ENCODE measurements around the gene GLT8D2.
A peak's percentile ranks its signal among the peaks of the same experiment; 100 is the strongest.

GLT8D2 gene

DNA sequence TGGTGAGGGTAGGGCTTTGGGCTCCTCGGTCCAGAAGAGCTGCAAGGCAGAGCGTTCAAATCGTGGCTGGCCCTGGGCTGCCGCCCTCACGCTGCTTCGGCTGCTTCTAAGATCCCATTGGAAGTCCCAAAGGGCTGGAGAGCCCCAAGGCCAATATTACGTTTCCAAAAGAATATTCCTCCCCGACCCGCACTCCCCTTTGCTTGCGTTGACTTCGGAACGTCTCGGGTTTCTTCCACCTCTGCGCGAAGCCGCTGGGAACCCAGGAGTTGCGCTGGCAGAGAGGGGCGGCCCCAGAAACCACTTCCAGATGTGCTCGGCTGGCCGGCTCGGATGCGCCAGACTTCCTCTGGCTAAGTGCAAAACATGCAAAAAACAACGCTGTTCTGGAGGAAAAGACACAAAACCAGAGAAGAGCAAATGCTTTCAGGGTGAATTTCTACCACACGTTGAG lies at the start of gene GLT8D2:
GLT8D2 (minus strand) TSS at position 285 of the 454 bp plus-strand sequence. CDS start 30,539 bp downstream, outside the sequence.
- DNase-seq (ENCODE audit: low spot score), result no peak

GRCh38 chr12:104097954-104098353 lies 48.0 kb upstream of the GLT8D2 start:
- DNase-seq (ENCODE audit: low spot score), result no peak

- no peak for DNase-seq (ENCODE audit: low spot score)
Measured at GRCh38 chr12:104095289-104095688, 45.3 kb upstream of the GLT8D2 start.

DNA sequence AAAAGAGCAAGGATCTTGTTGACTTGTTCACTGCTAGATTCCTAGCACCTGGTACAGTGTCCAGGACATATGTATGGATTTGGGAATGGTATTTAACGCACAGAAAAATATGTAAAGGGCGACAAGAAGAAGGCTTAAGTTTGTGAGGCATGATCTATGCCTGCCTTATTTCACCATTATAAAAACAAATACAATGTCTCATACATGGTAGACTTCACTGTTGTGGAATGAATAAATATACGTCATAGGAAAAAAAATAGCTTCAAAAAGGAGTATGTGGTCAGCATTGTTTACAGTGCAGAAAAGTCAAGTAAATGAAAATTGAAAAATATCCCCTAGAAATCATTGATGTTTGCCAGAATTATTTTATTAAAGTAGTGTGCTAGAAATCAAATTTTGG lies 44.3 kb upstream of the GLT8D2 start:
- no peak for DNase-seq (ENCODE audit: low spot score)

GRCh38 chr12:104091136-104091535 lies 41.1 kb upstream of the GLT8D2 start:
- no peak for DNase-seq (ENCODE audit: low spot score)

- DNase-seq (ENCODE audit: low spot score), result no peak
Measured at GRCh38 chr12:104090685-104091084, 40.7 kb upstream of the GLT8D2 start.

GRCh38 chr12:104083769-104084475 lies 33.9 kb upstream of the GLT8D2 start:
- DNase-seq (ENCODE audit: low spot score), result no peak

DNA sequence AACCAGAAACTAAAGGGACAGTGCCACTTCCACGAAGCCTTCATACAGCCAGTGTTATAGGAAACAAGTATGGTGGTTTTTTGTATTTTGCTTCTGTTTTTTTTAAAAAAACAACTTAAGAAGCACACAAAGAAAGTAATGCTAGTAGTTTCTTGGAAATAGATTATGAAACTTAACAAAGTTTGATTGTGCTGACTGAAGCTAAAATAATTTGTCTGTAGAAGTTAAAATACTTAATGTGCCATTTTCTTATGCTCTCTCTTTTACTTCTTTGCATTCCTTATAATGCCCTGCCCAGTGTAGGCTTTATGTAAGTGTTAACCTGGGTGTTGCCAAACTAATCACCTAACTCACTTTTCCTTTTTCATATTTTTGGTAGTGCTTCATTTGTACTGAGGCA lies 30.8 kb upstream of the GLT8D2 start:
- no peak for DNase-seq (ENCODE audit: low spot score)

DNA sequence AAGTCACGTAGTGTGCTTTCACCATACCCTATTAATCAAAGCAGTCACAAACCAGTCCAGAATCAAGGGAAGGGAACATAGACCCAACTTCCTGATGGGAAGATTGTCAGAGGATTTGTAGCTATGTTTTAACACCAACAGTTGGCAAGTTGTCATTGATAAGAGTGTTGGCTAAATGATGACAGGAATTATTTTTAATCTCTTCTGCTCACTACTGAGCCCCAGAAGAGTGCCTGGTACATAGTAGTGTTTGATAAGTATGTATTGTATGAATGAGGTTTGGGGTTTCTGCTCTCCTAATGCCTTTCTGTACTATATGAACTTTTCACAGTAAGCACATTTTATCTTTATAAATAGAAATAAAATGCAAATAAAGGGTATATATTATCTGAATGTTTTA lies 29.0 kb upstream of the GLT8D2 start:
- no peak for DNase-seq (ENCODE audit: low spot score)

DNA sequence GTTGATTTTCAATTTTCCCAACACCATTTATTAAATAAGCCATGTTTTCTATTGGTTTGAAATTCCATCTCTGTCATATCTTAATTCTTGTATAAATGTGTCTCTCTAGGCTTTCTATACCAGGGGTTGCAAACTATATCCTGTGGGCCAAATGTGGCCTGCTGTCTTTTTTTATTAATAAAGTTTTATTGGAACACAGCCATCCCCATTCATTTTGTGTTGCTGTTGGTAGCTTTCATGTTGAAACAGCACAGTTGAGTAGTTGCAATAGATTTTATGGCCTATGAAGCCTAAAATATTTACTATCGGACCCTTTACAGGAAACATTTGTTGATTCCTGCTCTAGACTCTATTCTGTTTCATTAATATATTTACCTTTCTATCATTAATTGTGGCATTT lies 23.7 kb upstream of the GLT8D2 start:
- DNase-seq (ENCODE audit: low spot score), result no peak

DNA sequence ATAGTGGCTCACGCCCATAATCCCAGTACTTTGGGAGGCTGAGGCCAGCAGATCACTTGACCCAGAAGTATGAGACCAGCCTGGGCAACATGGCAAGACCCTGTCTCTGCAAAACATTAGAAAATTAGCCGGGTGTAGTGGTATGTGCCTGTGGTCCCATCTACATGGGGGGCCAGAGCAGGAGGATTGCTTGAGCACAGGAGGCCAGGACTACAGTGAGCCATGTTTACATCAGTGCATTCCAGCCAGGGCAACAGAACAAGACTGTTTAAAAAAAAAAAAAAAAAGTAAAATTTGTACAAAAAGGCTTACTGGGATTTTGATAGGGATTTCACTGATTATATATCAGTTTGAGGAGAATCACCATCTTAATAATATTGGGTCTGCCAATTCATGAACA lies 22.1 kb upstream of the GLT8D2 start:
- no peak for DNase-seq (ENCODE audit: low spot score)

GRCh38 chr12:104064842-104065427 lies 14.9 kb upstream of the GLT8D2 start:
- DNase-seq (ENCODE audit: low spot score), result no peak

DNA sequence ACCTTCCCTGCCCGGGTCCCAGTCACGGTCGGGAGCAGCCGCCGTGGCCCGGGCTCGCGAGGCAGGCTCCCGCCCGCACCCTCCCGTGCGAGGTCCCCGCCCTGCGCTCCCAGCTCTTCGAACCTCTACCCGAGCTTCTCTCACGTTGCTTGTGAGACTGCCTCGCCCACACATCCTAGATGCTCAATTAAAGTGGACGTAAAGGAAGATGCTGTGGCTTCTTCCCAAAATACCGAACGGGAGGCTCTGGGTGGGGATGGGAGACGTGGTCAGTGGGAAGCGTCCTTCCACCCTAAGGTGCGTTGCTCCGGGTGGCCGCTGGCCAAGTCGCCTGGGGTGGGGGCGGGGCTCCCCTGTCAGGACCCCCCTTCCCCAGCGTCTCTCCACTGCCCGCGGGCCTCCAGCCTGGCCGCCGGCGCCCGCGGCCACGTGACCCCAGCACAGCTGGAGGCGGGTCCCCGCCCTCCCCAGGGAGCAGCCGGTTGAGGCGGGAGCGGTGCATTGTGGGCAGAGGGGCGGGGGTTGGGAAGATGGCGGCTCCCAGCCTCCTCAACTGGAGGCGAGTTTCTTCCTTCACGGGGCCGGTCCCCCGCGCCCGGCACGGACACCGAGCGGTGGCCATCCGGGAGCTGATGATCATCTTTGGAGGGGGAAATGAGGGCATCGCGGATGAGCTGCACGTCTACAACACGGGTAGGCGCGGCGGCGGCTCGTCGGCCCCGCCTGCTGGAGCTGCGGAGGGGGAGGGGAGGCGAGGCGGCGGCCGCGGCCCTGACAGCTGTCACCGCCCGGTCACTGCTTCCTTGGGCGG lies 14.2 kb upstream of the GLT8D2 start, which contains the start of gene HCFC2:
HCFC2 (plus strand) TSS at position 501 of the 811 bp plus-strand sequence; CDS start at position 531, 30 bp downstream.
- peak; percentile 82 for DNase-seq (ENCODE audit: low spot score)

- peak; percentile 17 for DNase-seq (ENCODE audit: low spot score)
Measured at GRCh38 chr12:104063712-104064030, 13.7 kb upstream of the GLT8D2 start.

- DNase-seq (ENCODE audit: low spot score), result no peak
Measured at GRCh38 chr12:104060791-104061190, 10.8 kb upstream of the GLT8D2 start.

DNA sequence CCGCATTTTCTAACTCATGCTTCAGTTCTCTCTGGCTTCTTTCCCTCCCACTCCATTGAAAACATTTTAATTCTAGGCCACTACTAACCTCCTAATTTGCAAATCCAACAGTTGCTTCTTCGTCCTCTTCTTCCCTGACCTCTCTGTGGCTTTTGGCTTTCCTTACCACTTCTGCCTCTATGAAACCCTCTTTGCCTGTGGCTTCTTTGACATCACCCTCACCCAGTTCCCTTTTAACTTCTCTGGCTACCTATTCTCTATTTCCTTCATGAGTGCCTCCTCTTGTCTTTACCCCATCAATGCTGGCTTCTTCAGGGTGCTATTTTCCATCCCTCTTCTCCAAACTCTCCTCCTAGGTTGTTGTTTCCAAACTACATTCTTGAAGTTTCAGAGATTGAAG lies 10.0 kb upstream of the GLT8D2 start:
- no peak for DNase-seq (ENCODE audit: low spot score)

- DNase-seq (ENCODE audit: low spot score), result no peak
Measured at GRCh38 chr12:104058802-104059201, 8.8 kb upstream of the GLT8D2 start.

DNA sequence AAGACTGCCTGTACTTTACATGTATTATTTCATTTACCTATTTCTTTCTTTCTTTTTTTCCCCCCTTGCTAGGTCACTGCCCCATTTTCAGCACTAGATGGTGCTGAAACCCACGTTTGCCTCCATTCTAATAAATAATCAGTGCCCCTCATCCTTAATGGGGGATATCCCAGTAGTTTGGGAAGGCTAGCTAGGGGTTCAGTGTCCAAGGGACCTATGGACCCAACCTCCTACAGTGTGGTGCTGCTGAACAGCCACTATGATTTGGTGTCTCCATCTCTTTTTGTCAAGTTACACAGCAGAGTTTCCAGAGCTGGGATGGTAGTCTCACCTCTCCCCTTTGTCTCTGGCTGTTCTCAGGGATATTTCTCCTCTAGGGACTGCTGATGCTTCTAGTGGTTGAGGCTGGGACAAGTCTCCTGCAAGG lies 7.8 kb upstream of the GLT8D2 start:
- DNase-seq (ENCODE audit: low spot score), result peak; percentile 14

GRCh38 chr12:104056419-104056972 lies 6.5 kb upstream of the GLT8D2 start:
- no peak for DNase-seq (ENCODE audit: low spot score)

DNA sequence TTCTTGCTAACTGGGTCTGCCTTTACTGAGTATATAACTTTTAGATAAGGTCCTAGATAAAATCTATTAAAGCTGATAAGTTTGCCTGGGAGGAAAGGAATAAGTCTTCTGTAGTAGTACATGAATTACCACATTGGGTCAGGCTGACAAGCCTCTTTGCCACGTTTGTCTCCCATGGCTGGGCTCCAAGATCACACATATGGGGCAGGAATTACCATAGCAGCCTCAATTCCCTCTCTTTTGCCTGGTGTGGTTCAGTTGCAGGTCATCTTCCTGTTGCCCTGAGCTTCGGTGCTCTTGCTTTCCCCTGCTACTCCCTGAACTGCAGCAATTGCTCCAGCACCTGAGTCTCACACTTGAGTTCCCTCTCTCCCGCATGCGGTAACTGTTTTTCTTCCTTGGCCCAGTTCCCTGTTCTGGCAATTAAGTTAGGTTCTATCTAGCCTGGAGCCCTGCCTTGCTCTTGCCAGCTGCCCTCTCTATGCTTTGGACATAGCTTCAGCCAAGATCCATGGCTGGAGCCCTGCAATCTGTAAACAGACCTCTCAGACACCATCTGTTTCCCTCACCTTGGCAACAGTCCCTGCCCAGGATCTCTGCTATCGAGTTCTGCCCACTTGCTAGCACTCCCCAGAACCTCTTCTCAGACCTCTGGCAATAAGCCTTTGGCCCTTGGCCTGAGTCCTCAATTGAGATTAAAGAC lies 5.8 kb upstream of the GLT8D2 start:
- no peak for DNase-seq (ENCODE audit: low spot score)

DNA sequence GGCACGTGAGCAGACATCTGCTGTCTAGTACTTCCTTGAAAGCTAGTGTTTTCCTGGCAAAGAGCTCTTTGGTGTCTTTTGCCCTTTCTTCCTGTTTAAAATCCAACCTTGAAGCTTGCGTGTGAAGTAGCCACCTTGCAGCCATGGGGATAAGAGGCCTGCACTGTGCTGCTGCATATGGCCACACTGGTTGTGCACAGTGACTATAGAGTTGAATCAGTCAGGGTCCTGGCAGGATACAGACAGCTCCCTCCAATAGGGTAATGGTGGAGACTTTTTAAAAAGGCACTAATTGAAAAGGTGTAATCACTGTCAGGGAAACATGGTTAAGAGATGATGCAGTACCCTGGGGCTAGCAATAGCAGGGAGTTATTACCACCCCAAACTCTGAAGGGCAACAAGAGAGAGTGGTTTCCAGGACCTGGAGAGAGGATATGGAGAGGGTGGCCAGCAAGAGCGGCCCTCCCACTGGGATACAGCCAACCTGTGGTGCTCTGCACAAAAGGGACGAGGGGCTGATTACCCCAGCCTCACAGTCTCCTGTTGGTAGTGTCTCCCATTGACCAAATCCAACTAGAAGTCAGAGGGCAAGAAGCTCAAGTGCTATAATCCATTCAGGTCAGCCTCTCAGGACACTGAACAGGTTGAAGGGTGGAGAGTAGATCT lies 4.8 kb upstream of the GLT8D2 start:
- no peak for DNase-seq (ENCODE audit: low spot score)

Measured in CD4-positive, alpha-beta T cell treated with Interleukin-2 at 100 ng/mL for 4 hours (primary cell).